Adrenal gland (tissue), 5 donors: ENCODE results near the gene HOXC5.

Experiments used
- CTCF ChIP-seq, 6 experiments: fragments of 450-650 bp in 4 of 6; fragments of 200-600 bp in 2 of 6; sonication (generic) in 1 of 6; IDR thresholded peaks; 1 replicate in 5 of 6; 2 replicates in 1 of 6; pipeline versions ENCODE4 v1.5.1 to v1.8.0; 2016 to 2021; ENCODE audit warnings: antibody characterized with exemption in 6 of 6, mild to moderate bottlenecking in 2 of 6, moderate library complexity in 1 of 6
- POLR2A ChIP-seq, 2 donors: fragments of 450-650 bp; IDR thresholded peaks; one replicate each; pipeline ENCODE4 v1.6.1; 2017; ENCODE audit warnings: antibody characterized with exemption in 2 of 2, mild to moderate bottlenecking in 2 of 2, moderate library complexity in 1 of 2
- donor health status: DM: no; HTN: no; CAD: no.

- TF ChIP-seq POLR2A (IDR thresholded peaks at IDR 0.05): no peak
- TF ChIP-seq CTCF (IDR thresholded peaks at IDR 0.05): no peak
Measured at GRCh38 chr12:54009171-54010052, 23.4 kb upstream of the HOXC5 start.
